Psoas muscle (tissue), 8 donors: ENCODE results near the gene IMPDH1. TPM values are rescaled to one million over a fixed set of nuclear protein-coding genes. Genes with fewer than 3 reads are reported as not detected.

ENCODE experiments used
- ATAC-seq, 4 donors: fragments of 200-7000 bp; cut with Tn5 transposase; one replicate each; pipeline ENCODE4 v1.9.1; 2020; ENCODE audit warnings: moderate library complexity in 3 of 4, mild to moderate bottlenecking in 2 of 4
- DNase-seq, 2 donors: peaks; one replicate each; pipeline ENCODE4 v3.0.0-alpha.2; 2020
- H3K27ac ChIP-seq: fragments of 200-600 bp; one replicate; pipeline ENCODE4 v1.8.0; 2022
- H3K27me3 ChIP-seq, 3 donors: fragments of 200-600 bp in 1 of 3; one replicate each; pipeline versions ENCODE4 v1.6.1 to v1.8.0; 2013 to 2022; ENCODE audit warnings: low read length in 2 of 3, mild to moderate bottlenecking in 2 of 3, moderate library complexity in 1 of 3; ENCODE audit not compliant: insufficient read depth in 3 of 3
- H3K36me3 ChIP-seq, 2 donors: fragments of 200-600 bp in 1 of 2; one replicate each; pipeline versions ENCODE4 v1.6.1 to v1.8.0; 2013 to 2022; ENCODE audit warnings: low read depth in 1 of 2, mild to moderate bottlenecking in 1 of 2, moderate library complexity in 1 of 2; ENCODE audit not compliant: insufficient read depth in 1 of 2
- H3K4me1 ChIP-seq: fragments of 200-600 bp; one replicate; pipeline ENCODE4 v1.8.0; 2022
- H3K4me3 ChIP-seq: fragments of 200-600 bp; one replicate; pipeline ENCODE4 v1.8.0; 2022; ENCODE audit warnings: mild to moderate bottlenecking
- H3K9me3 ChIP-seq: fragments of 200-600 bp; one replicate; pipeline ENCODE4 v1.8.0; 2022
- CTCF ChIP-seq: fragments of 200-600 bp; IDR thresholded peaks from one replicate; pipeline ENCODE4 v1.8.0; 2022; ENCODE audit warnings: antibody characterized with exemption
- WGBS, 3 donors: extraction: QIAGEN DNeasy Blood & Tissue Kit; methylation state at CpG; one replicate each; pipeline versions ENCODE4 v1.1.6 to v1.1.7; 2013; 5-methylcytosine and 5-hydroxymethylcytosine counted together
- intact Hi-C, 2 donors: fragments of 100-400 bp; cut with DNase I; formaldehyde crosslinking; loops; one replicate each; pipeline versions ENCODE4 v1.11.0 to v1.14.2; 2022
- polyA plus RNA-seq, 3 donors: library from polyadenylated mRNA; stranded (reverse); fragments of 200-250 nt; gene quantifications; one replicate each; pipeline ENCODE4 v1.2.3, GENCODE V29; 2013
- total RNA-seq, 4 donors: library from RNA; stranded (reverse); fragmentation: NEBNext Ultra II Directional in 2 of 4; extraction: Animal tissue kit (Norgen Biotek cat#: 25700) in 2 of 4; gene quantifications; one replicate each; pipeline versions ENCODE4 v1.2.1 to v1.2.4, GENCODE V29; 2021 to 2023
- donor health status: healthy with polysubstance abuse.
- donor health status: DM: no; HTN: no; CAD: no; lungs with moderate emphysema.
- donor health status: Bipolar disorder and iron deficiency.
- donor health status: healthy.
- donor health status: DM: yes; HTN: yes; CAD: no.
- donor health status: DM: no; HTN: no; CAD: no.
- donor health status: DM: no; HTN: no; CAD: no.
- donor health status: DM: yes; HTN: yes; CAD: no.

Gene IMPDH1
- total and polyA plus RNA-seq, 7 donors, result 5.6 to 10.3 (median 8.6) TPM

- intact Hi-C loops, result no loop called here
- ATAC-seq (no peak), DNase-seq (no peak)
- no peaks in the 10 kb centered on the region for H3K9me3 ChIP-seq
- 88 to 98% (median 93%) methylated on average over 16 to 18 of the region's 18 CpGs for WGBS, 3 donors
- H3K4me1 ChIP-seq, result peaks cover 4% of the 10 kb centered on the region
- H3K27ac ChIP-seq, result no peak overlapping the region
- TF ChIP-seq CTCF, result no peak
- peaks cover 0 to 35% of the 10 kb centered on the region in 2 donors for H3K36me3 ChIP-seq
- no peaks in the 10 kb centered on the region for H3K27me3 ChIP-seq
- no peak overlapping the region for H3K4me3 ChIP-seq
Observed at GRCh38 chr7:128392446-128393327, 17.1 kb downstream of the IMPDH1 start.

- Histone ChIP-seq H3K4me3 (no peak overlapping the region), H3K27me3 (no peaks in the 10 kb centered on the region), H3K27ac (no peak overlapping the region), H3K9me3 (no peaks in the 10 kb centered on the region), H3K36me3 (peaks cover 0 to 26% of the 10 kb centered on the region in 2 donors), H3K4me1 (peaks cover 10% of the 10 kb centered on the region)
- intact Hi-C loops, result no loop called here
- no peak for ATAC-seq
- no peak for TF ChIP-seq CTCF
- WGBS, 3 donors, result 89 to 97% (median 92%) methylated on average over 7 of the region's 7 CpGs
- DNase-seq, result no peak
Observed at GRCh38 chr7:128391805-128392204, 18.0 kb downstream of the IMPDH1 start.

GRCh38 chr7:128390871-128391565, 18.8 kb downstream of the IMPDH1 start:
- DNase-seq (no peak), ATAC-seq (no peak)
- H3K9me3 ChIP-seq, result no peaks in the 10 kb centered on the region
- peaks cover 10% of the 10 kb centered on the region for H3K4me1 ChIP-seq
- intact Hi-C loops, result no loop called here
- H3K27me3 ChIP-seq, result no peaks in the 10 kb centered on the region
- peaks cover 0 to 18% of the 10 kb centered on the region in 2 donors for H3K36me3 ChIP-seq
- TF ChIP-seq CTCF, result no peak
- H3K27ac ChIP-seq, result no peak overlapping the region
- H3K4me3 ChIP-seq, result no peak overlapping the region
- WGBS, 3 donors, result 74 to 90% (median 81%) methylated on average over 3 of the region's 3 CpGs

GRCh38 chr7:128389618-128390329, 20.0 kb downstream of the IMPDH1 start:
- 79 to 80% (median 80%) methylated on average over 9 of the region's 9 CpGs for WGBS, 3 donors
- DNase-seq (no peak), ATAC-seq (no peak)
- intact Hi-C loops, result no loop called here
- no peak for TF ChIP-seq CTCF
- H3K4me1 ChIP-seq, result peaks cover 10% of the 10 kb centered on the region
- H3K4me3 ChIP-seq, result no peak overlapping the region
- no peaks in the 10 kb centered on the region for H3K9me3 ChIP-seq
- no peaks in the 10 kb centered on the region for H3K27me3 ChIP-seq
- no peak overlapping the region for H3K27ac ChIP-seq
- H3K36me3 ChIP-seq, result peaks cover 0 to 10% of the 10 kb centered on the region in 2 donors
